Activated naive CD8-positive, alpha-beta T cell treated with anti-CD3 and anti-CD28 coated beads, Interleukin-2, amount 10 ng/mL, durations not matched to agents 7 days and 5 days (primary cell): ENCODE results near the gene GSTT2B. TPM values are rescaled to one million over a fixed set of nuclear protein-coding genes. Genes with fewer than 3 reads are reported as not detected.
"Not testable (repeated sequence)": the region's sequence is repeated elsewhere in the genome, so short reads cannot be mapped to it uniquely, and the experiment has no call there.

Experiments used
- ATAC-seq: fragments of 150-1000 bp; cut with Tn5 transposase; one replicate; pipeline ENCODE4 v1.10.0; 2021; ENCODE audit warnings: low read depth, moderate library complexity
- POLR2A ChIA-PET: fragments of 350-600 bp; sonication (Branson Sonifier 250); formaldehyde crosslinking; loops from one replicate; lab custom pipeline; 2021; ENCODE audit warnings: antibody characterized with exemption; lab: Charles Lee
- DNase-seq: peaks from one replicate; pipeline ENCODE4 v3.0.0; 2021
- H3K27ac Mint-ChIP-seq: one replicate; pipeline ENCODE4 v1.8.0; 2022; ENCODE audit warnings: mild to moderate bottlenecking, mixed read lengths
- H3K27me3 Mint-ChIP-seq: one replicate; pipeline ENCODE4 v1.8.0; 2022; ENCODE audit warnings: mild to moderate bottlenecking, moderate library complexity, mixed read lengths
- H3K36me3 Mint-ChIP-seq: one replicate; pipeline ENCODE4 v1.8.0; 2021; ENCODE audit warnings: mild to moderate bottlenecking, mixed read lengths
- H3K4me1 Mint-ChIP-seq: one replicate; pipeline ENCODE4 v1.8.0; 2021; ENCODE audit warnings: mixed read lengths
- H3K4me3 Mint-ChIP-seq: one replicate; pipeline ENCODE4 v1.8.0; 2022; ENCODE audit warnings: mild to moderate bottlenecking, moderate library complexity, mixed read lengths
- H3K9me3 Mint-ChIP-seq: one replicate; pipeline ENCODE4 v1.8.0; 2021; ENCODE audit warnings: mixed read lengths
- total RNA-seq, 2 experiments: library from RNA; stranded (reverse); gene quantifications; one replicate each; pipeline ENCODE4 v1.2.3, GENCODE V29; 2021

Gene GSTT2B
- total RNA-seq, 2 experiments from 2014 or later: not detected

DNA sequence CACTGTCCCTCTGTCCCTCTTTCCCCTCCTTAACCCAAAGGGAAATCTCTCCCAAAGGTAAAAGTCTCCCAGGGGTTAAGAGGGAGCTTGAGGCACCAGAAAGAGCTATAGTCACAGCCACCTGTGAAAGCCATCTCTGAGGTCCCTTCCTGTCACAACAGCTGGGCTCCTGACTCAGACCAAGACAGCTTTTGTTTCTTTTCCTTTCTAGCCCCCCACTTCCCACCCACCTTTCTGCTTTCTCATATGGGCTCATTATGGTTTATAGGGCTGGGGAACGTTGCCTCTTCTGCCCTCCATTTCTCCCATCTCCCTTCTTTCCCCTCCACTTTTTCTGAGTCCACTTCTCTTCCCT, 47.7 kb downstream of the GSTT2B start:
- Mint-ChIP-seq H3K4me1 (peaks cover 29% of the 10 kb centered on the region), H3K36me3 (peaks cover 30% of the 10 kb centered on the region), H3K27ac (peak overlapping the region; percentile 96), H3K4me3 (peak overlapping the region; percentile 93), H3K9me3 (no peaks in the 10 kb centered on the region), H3K27me3 (no peaks in the 10 kb centered on the region)
- POLR2A ChIA-PET: interaction anchor here (0.7 to 4.6 kb wide), 6 partner anchors 10 to 514 kb away, joined by 3 to 53 read pairs (median 4); partner anchors contain the start of genes ADORA2A and MIF
- DNase-seq (no peak), ATAC-seq (no peak)

DNA sequence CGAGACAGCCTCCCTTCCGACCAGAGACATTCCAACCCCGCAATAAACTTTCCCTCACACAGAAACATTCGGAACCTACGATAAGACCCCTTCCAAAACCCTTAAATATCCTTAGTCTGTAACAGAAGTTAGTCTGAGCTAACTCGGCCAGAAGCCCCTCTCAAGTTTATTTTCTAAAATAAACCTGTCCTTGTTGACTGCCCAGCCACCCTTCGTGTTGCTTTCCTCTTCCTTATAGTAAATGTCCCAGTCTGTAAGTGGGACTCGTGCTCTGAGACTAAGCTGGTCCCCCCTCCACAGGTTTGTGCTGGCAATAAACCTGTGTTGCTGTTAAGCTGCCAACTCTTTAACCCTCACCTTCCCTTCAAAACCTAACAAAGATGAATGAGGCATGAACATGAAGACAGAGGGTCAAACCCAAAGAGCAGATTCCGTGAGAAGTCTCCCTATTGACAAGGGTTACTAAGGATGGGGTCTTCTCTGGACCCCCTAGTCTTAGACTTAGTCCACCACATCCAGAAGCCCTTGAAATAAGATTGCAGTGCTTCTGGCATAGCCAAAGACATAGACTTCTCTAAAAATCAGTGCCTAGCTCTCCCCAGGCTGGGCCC, 48.6 kb downstream of the GSTT2B start:
- Mint-ChIP-seq H3K36me3 (peaks cover 24% of the 10 kb centered on the region), H3K4me1 (peaks cover 29% of the 10 kb centered on the region), H3K27me3 (no peaks in the 10 kb centered on the region), H3K9me3 (no peaks in the 10 kb centered on the region), H3K27ac (no peak overlapping the region), H3K4me3 (no peak overlapping the region)
- DNase-seq: no peak
- no peak for ATAC-seq
- POLR2A ChIA-PET: interaction anchor here (0.7 to 4.6 kb wide), 4 partner anchors 19 to 244 kb away, joined by 3 to 53 read pairs (median 6); partner anchors contain the start of gene MIF

DNA sequence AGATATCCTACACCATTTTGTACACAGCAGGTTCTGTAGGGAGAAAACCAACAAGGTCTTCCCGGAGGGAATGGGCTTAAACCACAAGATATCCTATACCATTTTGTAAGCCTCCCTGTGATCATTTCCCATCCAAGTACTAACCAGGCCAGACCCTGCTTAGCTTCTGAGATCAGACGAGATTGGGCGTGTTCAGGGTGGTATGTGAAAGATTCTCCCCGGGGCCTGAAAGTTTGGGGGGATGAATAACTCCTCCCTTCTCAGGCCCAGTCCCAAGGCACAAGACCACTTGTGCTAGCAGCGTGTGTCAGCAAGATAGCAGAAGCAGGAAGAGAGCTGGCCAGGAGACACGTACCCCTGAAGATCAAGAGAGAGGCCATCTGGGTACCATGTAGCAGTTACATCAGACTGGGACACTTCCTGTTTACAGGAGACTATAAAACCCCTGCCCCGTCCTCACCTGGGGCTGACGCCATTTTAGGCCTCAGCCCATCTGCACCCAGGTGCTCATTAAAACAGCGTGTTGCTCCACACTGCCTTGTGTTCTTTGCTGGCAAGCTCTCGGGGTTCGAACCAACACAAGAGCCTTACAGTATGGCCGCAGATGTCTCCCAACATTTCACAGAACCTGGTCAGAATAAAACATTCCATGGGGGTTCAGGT, 49.5 kb downstream of the GSTT2B start:
- Mint-ChIP-seq H3K27me3 (no peaks in the 10 kb centered on the region), H3K9me3 (no peaks in the 10 kb centered on the region), H3K4me1 (peaks cover 29% of the 10 kb centered on the region), H3K36me3 (peaks cover 22% of the 10 kb centered on the region), H3K27ac (no peak overlapping the region), H3K4me3 (no peak overlapping the region)
- DNase-seq (no peak), ATAC-seq (no peak)
- POLR2A ChIA-PET: interaction anchor here (0.8 to 4.6 kb wide), 2 partner anchors 18 to 54 kb away, joined by 3 to 53 read pairs; partner anchors contain the start of genes MIF and SLC2A11

GRCh38 chr22:23910496-23911190, 50.4 kb downstream of the GSTT2B start:
- POLR2A ChIA-PET: interaction anchor here (0.8 to 4.6 kb wide), 2 partner anchors 17 to 53 kb away, joined by 3 to 53 read pairs; partner anchors contain the start of genes MIF and SLC2A11
- DNase-seq: no peak
- H3K36me3 Mint-ChIP-seq: peaks cover 16% of the 10 kb centered on the region
- peaks cover 29% of the 10 kb centered on the region for H3K4me1 Mint-ChIP-seq
- H3K4me3 Mint-ChIP-seq: no peak overlapping the region
- no peaks in the 10 kb centered on the region for H3K27me3 Mint-ChIP-seq
- H3K27ac Mint-ChIP-seq: no peak overlapping the region
- H3K9me3 Mint-ChIP-seq: no peaks in the 10 kb centered on the region
- ATAC-seq: no peak

GRCh38 chr22:23909296-23909898, 51.6 kb downstream of the GSTT2B start:
- Mint-ChIP-seq H3K4me3 (no peak overlapping the region), H3K9me3 (no peaks in the 10 kb centered on the region), H3K4me1 (peaks cover 19% of the 10 kb centered on the region), H3K27me3 (no peaks in the 10 kb centered on the region), H3K27ac (no peak overlapping the region), H3K36me3 (peaks cover 13% of the 10 kb centered on the region)
- POLR2A ChIA-PET: interaction anchor here (4.6 kb wide), 1 partner anchor 16 kb away, joined by 53 read pairs; the partner anchor contains the start of gene MIF
- ATAC-seq: no peak
- no peak for DNase-seq

DNA sequence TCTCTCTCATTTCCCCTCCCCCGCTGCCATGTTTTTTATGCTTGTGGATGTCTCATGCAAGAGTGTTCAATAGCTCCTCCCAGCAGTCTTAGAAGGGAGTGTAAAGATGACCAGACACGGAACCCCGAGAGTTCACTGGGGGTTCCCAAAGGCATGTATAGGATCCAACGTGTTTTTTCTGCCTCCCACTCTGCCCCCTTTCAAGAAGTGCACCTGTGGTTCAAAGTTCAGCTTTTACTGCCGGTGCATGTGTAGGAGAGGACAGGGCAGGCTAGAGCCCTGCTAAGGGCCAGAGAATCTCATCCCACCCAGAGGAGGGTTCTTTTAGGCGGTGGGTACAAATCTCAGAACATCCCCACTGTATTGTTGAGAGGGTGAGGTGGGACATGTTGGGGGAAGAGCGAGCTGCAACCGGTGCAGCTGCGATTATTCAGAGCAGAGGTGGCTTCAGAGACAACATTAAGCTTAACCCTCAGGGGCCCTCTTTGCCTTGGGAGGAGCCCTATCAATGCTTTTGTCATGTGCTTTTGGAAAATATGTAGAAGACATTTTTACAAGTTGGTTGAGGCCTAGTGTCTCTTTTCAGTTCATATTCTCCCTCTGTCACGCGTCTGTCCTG, 52.3 kb downstream of the GSTT2B start:
- H3K27ac Mint-ChIP-seq: no peak overlapping the region
- no peaks in the 10 kb centered on the region for H3K27me3 Mint-ChIP-seq
- DNase-seq (no peak), ATAC-seq (no peak)
- POLR2A ChIA-PET: no interaction called here
- peaks cover 13% of the 10 kb centered on the region for H3K36me3 Mint-ChIP-seq
- H3K9me3 Mint-ChIP-seq: no peaks in the 10 kb centered on the region
- no peak overlapping the region for H3K4me3 Mint-ChIP-seq
- H3K4me1 Mint-ChIP-seq: peaks cover 18% of the 10 kb centered on the region

- ATAC-seq, POLR2A ChIA-PET, H3K27ac Mint-ChIP-seq, H3K27me3 Mint-ChIP-seq, H3K4me1 Mint-ChIP-seq, DNase-seq, H3K4me3 Mint-ChIP-seq, H3K9me3 Mint-ChIP-seq: not testable (repeated sequence)
- H3K36me3 Mint-ChIP-seq: peaks cover 12% of the 10 kb centered on the region
These were observed 53.6 kb downstream of the GSTT2B start for GRCh38 chr22:23907423-23907822.

Other genes with a start within 250 kb of the GSTT2B start
- gene ZNF70, start 210.1 kb downstream of the GSTT2B start, total RNA-seq: 1 to 10 TPM; 3.8 to 4.1 TPM
- not detected for gene VPREB3, start 206.8 kb downstream of the GSTT2B start, total RNA-seq
- 1 to 10 TPM; 2.1 to 2.9 TPM for gene C22orf15, start 198.2 kb downstream of the GSTT2B start, total RNA-seq
- 100 to 1,000 TPM in 1 of 2 experiments, 10 to 100 TPM in 1; 99.8 to 111 TPM for gene CHCHD10, start 193.2 kb downstream of the GSTT2B start, total RNA-seq
- 1 to 10 TPM; 2.1 to 2.4 TPM for gene MMP11, start 188.3 kb downstream of the GSTT2B start, total RNA-seq
- gene SMARCB1, start 174.2 kb downstream of the GSTT2B start, total RNA-seq: 10 to 100 TPM; 81.2 to 82.8 TPM
- gene DERL3, start 122.2 kb downstream of the GSTT2B start, total RNA-seq: 1 to 10 TPM; 9.6 to 9.9 TPM
- gene SLC2A11, start 103.3 kb downstream of the GSTT2B start, total RNA-seq: 10 to 100 TPM; 10.0 to 12.1 TPM
- 100 to 1,000 TPM; 776 to 848 TPM for gene MIF, start 66.8 kb downstream of the GSTT2B start, total RNA-seq
- not detected for gene DDTL, start 5.7 kb upstream of the GSTT2B start, total RNA-seq
- gene DDT, start 13.2 kb upstream of the GSTT2B start, total RNA-seq: 100 to 1,000 TPM; 133 TPM
- gene GSTT2, start 18.9 kb upstream of the GSTT2B start, total RNA-seq: not detected
- gene GSTT4, start 44.3 kb upstream of the GSTT2B start, total RNA-seq: not detected
- 100 to 1,000 TPM; 153 to 159 TPM for gene CABIN1, start 50.1 kb upstream of the GSTT2B start, total RNA-seq
- gene SUSD2, start 220.3 kb upstream of the GSTT2B start, total RNA-seq: 1 to 10 TPM in 1 of 2 experiments, under 1 TPM in 1; 0.94 to 1.2 TPM